DND-41 (cell line): Measurements from ENCODE around the gene TMEM255B.

ENCODE experiments used
- ATAC-seq: fragments of 200-7000 bp; cut with Tn5 transposase; 3 replicates; pipeline ENCODE4 v1.9.1; 2021; ENCODE audit warnings: low read depth; ENCODE audit not compliant: insufficient read depth
- DNase-seq: peaks from one replicate; pipeline ENCODE4 v3.0.0-alpha.2; 2020
- H2AFZ ChIP-seq: 2 replicates; pipeline ENCODE4 v1.6.0; 2012; ENCODE audit warnings: low read depth, low read length
- H3K27ac ChIP-seq: 2 replicates; pipeline ENCODE4 v1.5.1; 2012; ENCODE audit warnings: low read length, inconsistent platforms
- H3K27me3 ChIP-seq: fragments of 200-600 bp; sonication (generic); 2 replicates; pipeline ENCODE4 v1.6.0; 2012; ENCODE audit warnings: low read length, mild to moderate bottlenecking, inconsistent platforms; ENCODE audit not compliant: insufficient read depth, poor library complexity
- H3K36me3 ChIP-seq: 2 replicates; pipeline ENCODE4 v1.5.1; 2012; ENCODE audit warnings: low read length, inconsistent platforms; ENCODE audit not compliant: insufficient read depth
- H3K4me1 ChIP-seq: 2 replicates; pipeline ENCODE4 v1.5.1; 2012; ENCODE audit warnings: mild to moderate bottlenecking, low read length; ENCODE audit not compliant: insufficient read depth
- H3K4me2 ChIP-seq: 2 replicates; pipeline ENCODE4 v1.6.0; 2012; ENCODE audit warnings: mild to moderate bottlenecking, moderate library complexity, low read length, inconsistent platforms; ENCODE audit not compliant: insufficient read depth
- H3K4me3 ChIP-seq, 2 experiments: fragments of 200-600 bp in 1 of 2; shearing (Covaris generic) in 1 of 2; 2 replicates each; pipeline ENCODE4 v1.5.1; 2012 to 2016; ENCODE audit warnings: inconsistent platforms in 2 of 2, low read length in 2 of 2, mild to moderate bottlenecking in 2 of 2, low read depth in 1 of 2, moderate library complexity in 1 of 2
- H3K79me2 ChIP-seq: 2 replicates; pipeline ENCODE4 v1.6.0; 2012; ENCODE audit warnings: low read length, inconsistent platforms; ENCODE audit not compliant: insufficient read depth
- H3K9ac ChIP-seq: 2 replicates; pipeline ENCODE4 v1.6.0; 2012; ENCODE audit warnings: low read depth, mild to moderate bottlenecking, inconsistent platforms, low read length, moderate library complexity
- H3K9me3 ChIP-seq: 2 replicates; pipeline ENCODE4 v1.5.1; 2012; ENCODE audit warnings: low read length, moderate library complexity, mild to moderate bottlenecking, inconsistent platforms; ENCODE audit not compliant: insufficient read depth, severe bottlenecking
- H4K20me1 ChIP-seq: 2 replicates; pipeline ENCODE4 v1.6.0; 2012; ENCODE audit warnings: low read length; ENCODE audit not compliant: insufficient read depth
- CTCF ChIP-seq: IDR thresholded peaks from 2 replicates; pipeline ENCODE4 v1.5.1; 2012; ENCODE audit warnings: borderline replicate concordance, low read length, moderate library complexity, mild to moderate bottlenecking; ENCODE audit not compliant: poor library complexity, severe bottlenecking; ENCODE audit errors: extremely low read depth
- EZH2 ChIP-seq: IDR thresholded peaks from 3 replicates; pipeline ENCODE4 v1.6.1; 2012; ENCODE audit warnings: borderline replicate concordance, low read depth, mild to moderate bottlenecking, moderate library complexity, low read length, inconsistent platforms; ENCODE audit not compliant: severe bottlenecking

The TMEM255B gene

GRCh38 chr13:113746143-113746525 lies 12.9 kb upstream of the TMEM255B start:
- Histone ChIP-seq H3K79me2 (no peaks in the 10 kb centered on the region), H3K9ac (no peak overlapping the region), H3K27ac (no peak overlapping the region), H3K4me2 (no peak overlapping the region), H4K20me1 (peaks cover 40% of the 10 kb centered on the region), H3K36me3 (no peaks in the 10 kb centered on the region), H3K4me1 (peaks cover 14% of the 10 kb centered on the region), H2AFZ (no peak overlapping the region), H3K27me3 (peaks cover 20% of the 10 kb centered on the region), H3K9me3 (peaks cover 6% of the 10 kb centered on the region), H3K4me3 (no peak overlapping the region)
- no peak for ATAC-seq
- DNase-seq: no peak
- TF ChIP-seq EZH2: no peak
- no peak for TF ChIP-seq CTCF

DNA sequence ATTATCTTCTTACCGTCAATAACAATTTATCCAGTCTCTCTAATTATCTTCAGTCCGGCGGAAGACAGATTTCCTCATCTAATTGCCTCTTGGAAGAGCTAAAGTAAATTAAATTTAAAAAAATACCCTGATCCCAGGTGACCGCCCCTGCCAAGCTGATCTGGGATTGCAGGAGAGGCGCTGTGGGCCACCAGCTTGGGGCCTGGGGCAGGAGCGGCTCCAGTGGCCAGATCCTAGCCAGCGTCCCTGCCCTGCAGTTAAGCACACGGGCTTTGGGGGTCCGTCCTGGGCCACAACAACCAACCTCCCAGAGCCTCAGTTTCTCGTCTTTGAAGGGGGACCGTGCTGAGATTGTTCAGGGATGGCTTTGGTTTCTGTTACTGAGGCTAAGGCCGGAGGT lies 12.4 kb upstream of the TMEM255B start:
- H2AFZ ChIP-seq: no peak overlapping the region
- TF ChIP-seq CTCF (no peak), EZH2 (no peak)
- no peak for ATAC-seq

DNA sequence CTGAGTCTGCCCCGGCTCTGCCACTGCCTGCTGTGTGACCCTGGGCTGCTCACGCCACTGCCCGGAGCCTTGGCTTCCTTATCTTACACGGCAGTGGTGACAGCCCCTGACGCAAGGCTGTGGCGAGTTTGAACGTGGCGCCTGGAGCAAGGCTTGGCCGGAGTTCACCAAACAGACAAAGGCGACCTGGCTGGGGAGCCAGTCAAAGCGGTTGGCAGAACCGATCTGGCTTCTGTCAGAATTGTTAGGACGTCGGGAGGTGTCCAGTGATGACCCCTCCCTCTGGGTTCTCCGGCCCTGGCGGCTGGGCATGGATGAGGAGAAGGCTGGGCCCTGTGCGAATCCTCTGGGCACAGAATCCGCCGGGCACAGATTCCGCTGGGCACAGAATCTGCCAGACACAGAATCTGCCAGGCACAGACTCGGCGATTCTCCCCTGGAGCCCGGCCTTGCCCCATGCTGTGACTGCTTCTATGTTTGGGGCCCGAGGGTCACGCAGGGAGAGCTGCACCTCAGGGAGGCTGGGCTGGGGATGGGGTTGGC lies 11.7 kb upstream of the TMEM255B start:
- ATAC-seq (no peak), DNase-seq (no peak)
- H3K36me3 ChIP-seq: no peaks in the 10 kb centered on the region
- no peaks in the 10 kb centered on the region for H3K79me2 ChIP-seq
- H3K4me2 ChIP-seq: no peak overlapping the region
- no peak overlapping the region for H3K27ac ChIP-seq
- H3K9ac ChIP-seq: no peak overlapping the region
- H3K4me1 ChIP-seq: peaks cover 3% of the 10 kb centered on the region
- H2AFZ ChIP-seq: no peak overlapping the region
- no peak for TF ChIP-seq CTCF
- TF ChIP-seq EZH2: no peak
- peaks cover 30% of the 10 kb centered on the region for H4K20me1 ChIP-seq
- peaks cover 10% of the 10 kb centered on the region for H3K9me3 ChIP-seq
- H3K27me3 ChIP-seq: peaks cover 9% of the 10 kb centered on the region
- H3K4me3 ChIP-seq: no peak overlapping the region

More for the DNA sequence above, 12.4 kb upstream of the TMEM255B start:
- Histone ChIP-seq H3K9ac (no peak overlapping the region), H3K27me3 (peaks cover 15% of the 10 kb centered on the region), H3K4me3 (no peak overlapping the region), H3K4me2 (no peak overlapping the region), H4K20me1 (peaks cover 37% of the 10 kb centered on the region), H3K79me2 (no peaks in the 10 kb centered on the region), H3K36me3 (no peaks in the 10 kb centered on the region), H3K4me1 (peaks cover 10% of the 10 kb centered on the region), H3K9me3 (peaks cover 10% of the 10 kb centered on the region), H3K27ac (no peak overlapping the region)
- DNase-seq: no peak
